WTC11 (cell line): Measurements from ENCODE around the gene LILRA6. TPM values are rescaled to one million over a fixed set of nuclear protein-coding genes. Genes with fewer than 3 reads are reported as not detected.

Experiments used
- ATAC-seq: fragments of 200-7000 bp; cut with Tn5 transposase; 2 replicates; pipeline ENCODE4 v1.10.0; 2021; ENCODE audit warnings: mild to moderate bottlenecking, moderate library complexity
- CTCF ChIA-PET: fragments of 300-600 bp; sonication (Branson Sonifier 250); formaldehyde crosslinking; loops from one replicate; lab custom pipeline; 2021; ENCODE audit warnings: antibody characterized with exemption; lab: Charles Lee
- POLR2A ChIA-PET: fragments of 350-600 bp; sonication (Branson Sonifier 250); formaldehyde crosslinking; loops from one replicate; lab custom pipeline; 2021; ENCODE audit warnings: antibody characterized with exemption; lab: Charles Lee
- DNase-seq: peaks from one replicate; pipeline ENCODE4 v3.0.0; 2021; ENCODE audit warnings: low spot score
- H3K27ac Mint-ChIP-seq: 2 replicates; pipeline ENCODE4 v1.8.0; 2021; ENCODE audit warnings: mixed read lengths
- H3K27me3 Mint-ChIP-seq: 2 replicates; pipeline ENCODE4 v1.8.0; 2021; ENCODE audit warnings: low read depth, mild to moderate bottlenecking, moderate library complexity, mixed read lengths
- H3K36me3 Mint-ChIP-seq: 2 replicates; pipeline ENCODE4 v1.8.0; 2021; ENCODE audit warnings: mixed read lengths
- H3K4me1 Mint-ChIP-seq: 2 replicates; pipeline ENCODE4 v1.8.0; 2022; ENCODE audit warnings: mixed read lengths
- H3K4me3 Mint-ChIP-seq: 2 replicates; pipeline ENCODE4 v1.8.0; 2021; ENCODE audit warnings: mild to moderate bottlenecking, moderate library complexity, mixed read lengths
- H3K9me3 Mint-ChIP-seq: 2 replicates; pipeline ENCODE4 v1.8.0; 2021; ENCODE audit warnings: mixed read lengths
- CBFB ChIP-seq: sonication (generic); formaldehyde crosslinking; IDR thresholded peaks from 2 replicates; pipeline ENCODE4 v1.8.1; 2022; ENCODE audit warnings: mild to moderate bottlenecking, low read depth, missing genetic modification reagents
- CREB1 ChIP-seq: sonication (generic); formaldehyde crosslinking; IDR thresholded peaks from 2 replicates; pipeline ENCODE4 v1.8.0; 2023; ENCODE audit warnings: mild to moderate bottlenecking, missing genetic modification reagents
- CREM ChIP-seq: sonication (generic); formaldehyde crosslinking; IDR thresholded peaks from 2 replicates; pipeline ENCODE4 v1.8.1; 2022; ENCODE audit warnings: mild to moderate bottlenecking, missing genetic modification reagents, moderate library complexity
- E2F1 ChIP-seq: sonication (generic); formaldehyde crosslinking; IDR thresholded peaks from 2 replicates; pipeline ENCODE4 v1.8.0; 2022; ENCODE audit warnings: mild to moderate bottlenecking, missing genetic modification reagents
- FOXP1 ChIP-seq: sonication (generic); formaldehyde crosslinking; IDR thresholded peaks from 2 replicates; pipeline ENCODE4 v1.8.0; 2022; ENCODE audit warnings: missing genetic modification reagents, mild to moderate bottlenecking, moderate library complexity, borderline replicate concordance
- JAZF1 ChIP-seq: fragments of 250-450 bp; sonication (Bioruptor Pico); IDR thresholded peaks from 2 replicates; pipeline ENCODE4 v1.9.0; 2021; ENCODE audit warnings: moderate library complexity, mild to moderate bottlenecking, inconsistent platforms
- PRRX2 ChIP-seq: fragments of 250-450 bp; sonication (Bioruptor Pico); IDR thresholded peaks from 2 replicates; pipeline ENCODE4 v1.8.0; 2021; ENCODE audit warnings: mild to moderate bottlenecking
- TCF7 ChIP-seq: sonication (generic); formaldehyde crosslinking; IDR thresholded peaks from 2 replicates; pipeline ENCODE4 v1.8.0; 2022; ENCODE audit warnings: mild to moderate bottlenecking, low read depth, missing genetic modification reagents, moderate library complexity
- USF2 ChIP-seq: sonication (generic); formaldehyde crosslinking; IDR thresholded peaks from 2 replicates; pipeline ENCODE4 v1.8.1; 2023; ENCODE audit warnings: mild to moderate bottlenecking, missing genetic modification reagents, moderate library complexity
- ZNF121 ChIP-seq: sonication (generic); formaldehyde crosslinking; IDR thresholded peaks from 2 replicates; pipeline ENCODE4 v1.8.0; 2023; ENCODE audit warnings: missing genetic modification reagents
- ZNF281 ChIP-seq: sonication (generic); formaldehyde crosslinking; IDR thresholded peaks from 2 replicates; pipeline ENCODE4 v1.8.0; 2023; ENCODE audit warnings: mild to moderate bottlenecking, missing genetic modification reagents
- total RNA-seq: library from RNA; stranded (reverse); gene quantifications from 3 replicates; pipeline ENCODE4 v1.2.3, GENCODE V29; 2021
- TF ChIP-seq, protein P1 (sequence below): sonication (generic); formaldehyde crosslinking; IDR thresholded peaks from 2 replicates; pipeline ENCODE4 v1.8.1; 2022; ENCODE audit warnings: low read depth, missing genetic modification reagents, borderline replicate concordance
- TF ChIP-seq, protein P2 (sequence below): sonication (generic); formaldehyde crosslinking; IDR thresholded peaks from 2 replicates; pipeline ENCODE4 v1.8.0; 2022; ENCODE audit warnings: mild to moderate bottlenecking, missing genetic modification reagents
- TF ChIP-seq, protein P3 (sequence below): sonication (generic); formaldehyde crosslinking; IDR thresholded peaks from 2 replicates; pipeline ENCODE4 v1.8.1; 2023; ENCODE audit warnings: mild to moderate bottlenecking, missing genetic modification reagents, borderline replicate concordance

Gene LILRA6
- total RNA-seq, 1 experiment from 2014 or later = not detected

GRCh38 chr19:54262470-54262869, 19.9 kb upstream of the LILRA6 start:
- no peaks in the 10 kb centered on the region for H3K36me3 Mint-ChIP-seq
- H3K27me3 Mint-ChIP-seq = peaks cover 23% of the 10 kb centered on the region
- no peak overlapping the region for H3K4me3 Mint-ChIP-seq
- DNase-seq (no peak), ATAC-seq (no peak)
- TF ChIP-seq PRRX2 (CRISPR knock-in tag) = no peak
- no peak for TF ChIP-seq ZNF121 (CRISPR knock-in tag)
- no peak for TF ChIP-seq CREM (CRISPR knock-in tag)
- no peak for TF ChIP-seq TCF7 (CRISPR knock-in tag)
- no peaks in the 10 kb centered on the region for H3K9me3 Mint-ChIP-seq
- POLR2A ChIA-PET = no interaction called here
- H3K4me1 Mint-ChIP-seq = peaks cover 3% of the 10 kb centered on the region; the same call in 1 of the 2 replicates
- CTCF ChIA-PET = no interaction called here
- H3K27ac Mint-ChIP-seq = no peak overlapping the region

- H3K36me3 Mint-ChIP-seq = no peaks in the 10 kb centered on the region
- CTCF ChIA-PET = no interaction called here
- POLR2A ChIA-PET = no interaction called here
- peaks cover 25% of the 10 kb centered on the region for H3K27me3 Mint-ChIP-seq
- ATAC-seq (no peak), DNase-seq (no peak)
- peaks cover 3% of the 10 kb centered on the region; the same call in 1 of the 2 replicates for H3K4me1 Mint-ChIP-seq
- H3K9me3 Mint-ChIP-seq = no peaks in the 10 kb centered on the region
- TF ChIP-seq CREM (CRISPR knock-in tag) = no peak
- no peak for TF ChIP-seq CREB1
- TF ChIP-seq, protein P1, sequence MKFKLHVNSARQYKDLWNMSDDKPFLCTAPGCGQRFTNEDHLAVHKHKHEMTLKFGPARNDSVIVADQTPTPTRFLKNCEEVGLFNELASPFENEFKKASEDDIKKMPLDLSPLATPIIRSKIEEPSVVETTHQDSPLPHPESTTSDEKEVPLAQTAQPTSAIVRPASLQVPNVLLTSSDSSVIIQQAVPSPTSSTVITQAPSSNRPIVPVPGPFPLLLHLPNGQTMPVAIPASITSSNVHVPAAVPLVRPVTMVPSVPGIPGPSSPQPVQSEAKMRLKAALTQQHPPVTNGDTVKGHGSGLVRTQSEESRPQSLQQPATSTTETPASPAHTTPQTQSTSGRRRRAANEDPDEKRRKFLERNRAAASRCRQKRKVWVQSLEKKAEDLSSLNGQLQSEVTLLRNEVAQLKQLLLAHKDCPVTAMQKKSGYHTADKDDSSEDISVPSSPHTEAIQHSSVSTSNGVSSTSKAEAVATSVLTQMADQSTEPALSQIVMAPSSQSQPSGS (CRISPR knock-in tag) = no peak
- TF ChIP-seq, protein P2, sequence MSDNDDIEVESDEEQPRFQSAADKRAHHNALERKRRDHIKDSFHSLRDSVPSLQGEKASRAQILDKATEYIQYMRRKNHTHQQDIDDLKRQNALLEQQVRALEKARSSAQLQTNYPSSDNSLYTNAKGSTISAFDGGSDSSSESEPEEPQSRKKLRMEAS (CRISPR knock-in tag) = no peak
- no peak for TF ChIP-seq FOXP1 (CRISPR knock-in tag)
- no peak for TF ChIP-seq USF2
- TF ChIP-seq, protein P3, sequence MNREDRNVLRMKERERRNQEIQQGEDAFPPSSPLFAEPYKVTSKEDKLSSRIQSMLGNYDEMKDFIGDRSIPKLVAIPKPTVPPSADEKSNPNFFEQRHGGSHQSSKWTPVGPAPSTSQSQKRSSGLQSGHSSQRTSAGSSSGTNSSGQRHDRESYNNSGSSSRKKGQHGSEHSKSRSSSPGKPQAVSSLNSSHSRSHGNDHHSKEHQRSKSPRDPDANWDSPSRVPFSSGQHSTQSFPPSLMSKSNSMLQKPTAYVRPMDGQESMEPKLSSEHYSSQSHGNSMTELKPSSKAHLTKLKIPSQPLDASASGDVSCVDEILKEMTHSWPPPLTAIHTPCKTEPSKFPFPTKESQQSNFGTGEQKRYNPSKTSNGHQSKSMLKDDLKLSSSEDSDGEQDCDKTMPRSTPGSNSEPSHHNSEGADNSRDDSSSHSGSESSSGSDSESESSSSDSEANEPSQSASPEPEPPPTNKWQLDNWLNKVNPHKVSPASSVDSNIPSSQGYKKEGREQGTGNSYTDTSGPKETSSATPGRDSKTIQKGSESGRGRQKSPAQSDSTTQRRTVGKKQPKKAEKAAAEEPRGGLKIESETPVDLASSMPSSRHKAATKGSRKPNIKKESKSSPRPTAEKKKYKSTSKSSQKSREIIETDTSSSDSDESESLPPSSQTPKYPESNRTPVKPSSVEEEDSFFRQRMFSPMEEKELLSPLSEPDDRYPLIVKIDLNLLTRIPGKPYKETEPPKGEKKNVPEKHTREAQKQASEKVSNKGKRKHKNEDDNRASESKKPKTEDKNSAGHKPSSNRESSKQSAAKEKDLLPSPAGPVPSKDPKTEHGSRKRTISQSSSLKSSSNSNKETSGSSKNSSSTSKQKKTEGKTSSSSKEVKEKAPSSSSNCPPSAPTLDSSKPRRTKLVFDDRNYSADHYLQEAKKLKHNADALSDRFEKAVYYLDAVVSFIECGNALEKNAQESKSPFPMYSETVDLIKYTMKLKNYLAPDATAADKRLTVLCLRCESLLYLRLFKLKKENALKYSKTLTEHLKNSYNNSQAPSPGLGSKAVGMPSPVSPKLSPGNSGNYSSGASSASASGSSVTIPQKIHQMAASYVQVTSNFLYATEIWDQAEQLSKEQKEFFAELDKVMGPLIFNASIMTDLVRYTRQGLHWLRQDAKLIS = no peak
- TF ChIP-seq JAZF1 (CRISPR knock-in tag) = no peak
- no peak for TF ChIP-seq E2F1
- TF ChIP-seq ZNF281 = no peak
- TF ChIP-seq CBFB (CRISPR knock-in tag) = no peak
- no peak overlapping the region for H3K27ac Mint-ChIP-seq
- H3K4me3 Mint-ChIP-seq = no peak overlapping the region
Measured at GRCh38 chr19:54262066-54262465, 19.5 kb upstream of the LILRA6 start.
